Urinary bladder (tissue), 4 donors: ENCODE measurements around the gene PPEF1. TPM values are rescaled to one million over a fixed set of nuclear protein-coding genes. Genes with fewer than 3 reads are reported as not detected.

Experiments
- DNase-seq: peaks from one replicate; pipeline ENCODE4 v3.0.0-alpha.2; 2015; ENCODE audit errors: extremely low spot score
- H3K27ac ChIP-seq: one replicate; pipeline ENCODE4 v1.5.1; 2013; ENCODE audit warnings: low read depth, mild to moderate bottlenecking, moderate library complexity
- H3K36me3 ChIP-seq: one replicate; pipeline ENCODE4 v1.6.1; 2013; ENCODE audit warnings: mild to moderate bottlenecking, moderate library complexity; ENCODE audit not compliant: insufficient read depth
- H3K4me1 ChIP-seq: one replicate; pipeline ENCODE4 v1.6.1; 2013; ENCODE audit warnings: mild to moderate bottlenecking, moderate library complexity; ENCODE audit not compliant: insufficient read depth
- H3K4me3 ChIP-seq: one replicate; pipeline ENCODE4 v1.5.1; 2013; ENCODE audit warnings: low read depth, low read length
- WGBS: extraction: QIAGEN DNeasy Blood & Tissue Kit; methylation state at CpG from one replicate; pipeline ENCODE4 v1.1.7; 2013; 5-methylcytosine and 5-hydroxymethylcytosine counted together
- polyA plus RNA-seq: library from polyadenylated mRNA; stranded (reverse); fragments of 200-250 nt; gene quantifications from one replicate; pipeline ENCODE4 v1.2.3, GENCODE V29; 2013
- total RNA-seq: library from RNA; depleted of rRNA; stranded (reverse); fragments of >200 nt; gene quantifications from one replicate; pipeline ENCODE4 v1.2.3, GENCODE V29; 2014
- donor health status: healthy with polysubstance abuse.
- donor health status: healthy.

Gene PPEF1, protein sequence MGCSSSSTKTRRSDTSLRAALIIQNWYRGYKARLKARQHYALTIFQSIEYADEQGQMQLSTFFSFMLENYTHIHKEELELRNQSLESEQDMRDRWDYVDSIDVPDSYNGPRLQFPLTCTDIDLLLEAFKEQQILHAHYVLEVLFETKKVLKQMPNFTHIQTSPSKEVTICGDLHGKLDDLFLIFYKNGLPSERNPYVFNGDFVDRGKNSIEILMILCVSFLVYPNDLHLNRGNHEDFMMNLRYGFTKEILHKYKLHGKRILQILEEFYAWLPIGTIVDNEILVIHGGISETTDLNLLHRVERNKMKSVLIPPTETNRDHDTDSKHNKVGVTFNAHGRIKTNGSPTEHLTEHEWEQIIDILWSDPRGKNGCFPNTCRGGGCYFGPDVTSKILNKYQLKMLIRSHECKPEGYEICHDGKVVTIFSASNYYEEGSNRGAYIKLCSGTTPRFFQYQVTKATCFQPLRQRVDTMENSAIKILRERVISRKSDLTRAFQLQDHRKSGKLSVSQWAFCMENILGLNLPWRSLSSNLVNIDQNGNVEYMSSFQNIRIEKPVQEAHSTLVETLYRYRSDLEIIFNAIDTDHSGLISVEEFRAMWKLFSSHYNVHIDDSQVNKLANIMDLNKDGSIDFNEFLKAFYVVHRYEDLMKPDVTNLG
- 0.95 TPM for total RNA-seq
- polyA plus RNA-seq = 0.15 TPM

GRCh38 chrX:18707426-18708049 lies at the start of gene PPEF1:
Gene PPEF1 (plus strand): TSS chrX:18707645. CDS start chrX:18707781, 136 bp downstream.
- no peak for DNase-seq
- 41% methylated on average over 8 of the region's 8 CpGs for WGBS
- H3K36me3 ChIP-seq = no peaks in the 10 kb centered on the region
- no peak within 1 kb of the TSS for H3K4me3 ChIP-seq
- no peak within 1 kb of the TSS for H3K27ac ChIP-seq
- H3K4me1 ChIP-seq = no peaks in the 10 kb centered on the region

DNA sequence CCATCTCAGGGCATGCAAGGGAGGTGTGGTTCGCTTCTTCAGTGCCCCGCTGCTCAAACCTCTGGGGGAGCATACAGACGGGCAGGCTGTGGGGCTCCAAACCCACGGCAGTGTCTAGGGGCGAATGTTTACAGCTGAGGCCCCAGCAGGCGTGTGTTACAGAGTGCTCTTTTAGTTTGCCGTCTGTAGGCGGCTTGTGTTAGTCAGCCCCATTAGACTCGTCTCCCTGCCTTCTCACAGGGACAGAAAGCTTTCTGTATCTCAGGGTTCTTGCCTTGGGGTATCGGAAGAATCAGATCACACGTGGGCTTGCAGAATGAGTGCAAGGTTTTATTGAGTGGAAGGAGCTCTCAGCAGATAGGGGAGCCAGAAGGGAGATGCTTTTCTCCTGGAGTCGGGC lies 46.2 kb upstream of the PPEF1 start:
- H3K27ac ChIP-seq = no peak overlapping the region
- no peaks in the 10 kb centered on the region for H3K4me1 ChIP-seq
- no peaks in the 10 kb centered on the region for H3K36me3 ChIP-seq
- 76% methylated on average over 12 of the region's 12 CpGs for WGBS
- no peak overlapping the region for H3K4me3 ChIP-seq
- no peak for DNase-seq

- no peak overlapping the region for H3K27ac ChIP-seq
- no peaks in the 10 kb centered on the region for H3K36me3 ChIP-seq
- WGBS = 88% methylated on average over 8 of the region's 8 CpGs
- DNase-seq = no peak
- H3K4me3 ChIP-seq = no peak overlapping the region
- no peaks in the 10 kb centered on the region for H3K4me1 ChIP-seq
Observed at GRCh38 chrX:18664947-18665346, 42.5 kb upstream of the PPEF1 start.

GRCh38 chrX:18666614-18667013 lies 40.8 kb upstream of the PPEF1 start:
- Histone ChIP-seq H3K36me3 (no peaks in the 10 kb centered on the region), H3K4me1 (no peaks in the 10 kb centered on the region), H3K4me3 (no peak overlapping the region), H3K27ac (no peak overlapping the region)
- no peak for DNase-seq
- WGBS = 81% methylated on average over 15 of the region's 15 CpGs

- 76% methylated on average over 15 of the region's 15 CpGs for WGBS
- DNase-seq = no peak
- Histone ChIP-seq H3K4me3 (no peak overlapping the region), H3K4me1 (no peaks in the 10 kb centered on the region), H3K36me3 (no peaks in the 10 kb centered on the region), H3K27ac (no peak overlapping the region)
Observed at GRCh38 chrX:18668071-18668835, 39.2 kb upstream of the PPEF1 start.

- Histone ChIP-seq H3K36me3 (no peaks in the 10 kb centered on the region), H3K4me3 (no peak within 1 kb of the TSS), H3K27ac (no peak within 1 kb of the TSS), H3K4me1 (no peaks in the 10 kb centered on the region)
- no peak for DNase-seq
- 84% methylated on average over 10 of the region's 10 CpGs for WGBS
Observed at GRCh38 chrX:18672008-18672407, 35.4 kb upstream of the PPEF1 start, which contains the start of gene RS1. Gene RS1 (minus strand): TSS chrX:18672108. CDS start chrX:18672068, 40 bp downstream.

DNA sequence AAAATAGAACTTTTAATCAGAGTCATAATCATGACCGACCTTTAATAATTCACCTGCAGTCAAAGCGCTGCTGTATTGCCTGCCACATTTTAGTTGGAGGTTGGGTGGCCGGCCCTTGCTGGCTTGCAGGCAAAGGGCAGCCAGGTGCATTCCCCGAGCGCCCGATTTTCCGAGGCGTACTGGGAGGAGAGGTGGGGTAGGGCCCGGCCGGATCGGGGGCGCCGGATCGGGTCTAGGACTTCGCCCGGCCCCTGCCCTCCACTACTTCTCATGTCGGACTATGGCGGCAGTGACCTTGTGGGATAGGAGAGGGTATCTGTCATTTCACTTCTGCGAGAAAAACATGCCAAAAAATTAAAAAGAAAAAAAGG lies 33.0 kb upstream of the PPEF1 start:
- under 1% methylated on average over 19 of the region's 19 CpGs for WGBS
- peak overlapping the region; percentile 54 for H3K4me3 ChIP-seq
- peak overlapping the region; percentile 67 for H3K27ac ChIP-seq
- H3K36me3 ChIP-seq = no peaks in the 10 kb centered on the region
- DNase-seq = no peak
- H3K4me1 ChIP-seq = no peaks in the 10 kb centered on the region

- no peaks in the 10 kb centered on the region for H3K4me1 ChIP-seq
- peak; percentile 48 for DNase-seq
- H3K36me3 ChIP-seq = no peaks in the 10 kb centered on the region
- under 1% methylated on average over 74 of the region's 74 CpGs for WGBS
- H3K27ac ChIP-seq = peak overlapping the region; percentile 79
- peak overlapping the region; percentile 62 for H3K4me3 ChIP-seq
Observed at GRCh38 chrX:18674788-18675735, 32.4 kb upstream of the PPEF1 start.

GRCh38 chrX:18676050-18676449 lies 31.4 kb upstream of the PPEF1 start:
- Histone ChIP-seq H3K27ac (no peak overlapping the region), H3K36me3 (no peaks in the 10 kb centered on the region), H3K4me1 (no peaks in the 10 kb centered on the region), H3K4me3 (no peak overlapping the region)
- DNase-seq = no peak
- 73% methylated on average over 10 of the region's 10 CpGs for WGBS

- Histone ChIP-seq H3K4me1 (no peaks in the 10 kb centered on the region), H3K4me3 (no peak overlapping the region), H3K36me3 (no peaks in the 10 kb centered on the region), H3K27ac (no peak overlapping the region)
- 49% methylated on average over 11 of the region's 11 CpGs for WGBS
- DNase-seq = no peak
Observed at GRCh38 chrX:18676470-18676869, 31.0 kb upstream of the PPEF1 start.

DNA sequence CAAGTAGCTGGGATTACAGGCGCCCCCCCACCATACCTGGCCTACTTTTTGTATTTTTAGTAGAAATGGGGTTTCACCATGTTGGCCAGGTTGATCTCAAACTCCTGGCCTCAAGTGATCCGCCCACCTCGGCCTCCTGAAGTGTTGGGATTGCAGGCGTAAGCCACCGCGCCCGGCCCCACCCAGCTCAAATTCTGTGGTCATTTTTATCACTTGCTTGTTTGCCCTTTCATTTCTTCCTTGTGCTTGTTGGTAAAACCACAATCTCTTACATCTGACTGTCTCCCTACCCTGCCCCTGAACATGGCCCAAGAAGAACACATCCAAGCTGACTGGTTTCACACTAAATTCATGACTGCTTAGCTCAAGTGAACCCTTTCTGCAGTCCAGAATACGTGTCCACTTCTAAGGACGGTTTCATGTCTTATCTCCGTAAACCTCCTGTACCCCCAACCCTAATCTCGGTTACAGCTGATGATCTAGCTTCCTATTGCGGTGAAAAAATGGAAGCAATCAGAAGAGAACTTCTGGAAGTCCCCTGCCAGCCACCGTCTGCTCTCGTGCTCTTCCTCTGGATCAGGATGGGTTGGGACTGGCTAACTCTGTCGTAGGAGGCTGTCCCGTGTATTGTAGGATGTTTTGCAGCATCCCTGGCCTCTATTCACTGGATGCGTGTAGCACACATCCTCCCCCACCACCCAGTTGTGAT lies 30.1 kb upstream of the PPEF1 start:
- Histone ChIP-seq H3K36me3 (no peaks in the 10 kb centered on the region), H3K4me1 (no peaks in the 10 kb centered on the region), H3K4me3 (no peak overlapping the region), H3K27ac (no peak overlapping the region)
- WGBS = 80% methylated on average over 17 of the region's 17 CpGs
- no peak for DNase-seq

DNA sequence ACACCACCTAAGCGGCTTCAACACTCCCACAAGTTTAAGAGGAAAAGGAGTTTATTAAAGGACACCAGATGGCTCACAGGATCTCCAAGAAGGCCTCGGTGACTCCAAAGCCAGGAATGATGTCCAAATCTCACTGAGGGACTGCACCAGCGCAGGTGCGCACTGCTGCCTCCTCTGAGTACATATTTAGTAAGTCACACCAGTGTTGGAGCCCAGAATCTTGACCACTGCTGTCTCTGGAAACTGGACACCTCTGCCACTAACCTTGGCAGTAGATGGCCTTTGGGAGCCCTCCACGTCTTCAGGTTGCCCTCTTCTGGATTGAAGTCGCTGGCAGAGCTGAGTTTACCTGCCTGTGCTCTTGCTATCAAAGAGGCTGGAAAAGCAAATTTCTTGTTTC lies 25.4 kb upstream of the PPEF1 start:
- H3K4me3 ChIP-seq = no peak overlapping the region
- H3K36me3 ChIP-seq = no peaks in the 10 kb centered on the region
- no peaks in the 10 kb centered on the region for H3K4me1 ChIP-seq
- H3K27ac ChIP-seq = no peak overlapping the region
- WGBS = 91% methylated on average over 6 of the region's 6 CpGs
- DNase-seq = no peak
